HG03103 (cell line): ENCODE measurements around the gene PYDC1.
"Not testable (repeated sequence)": the region's sequence is repeated elsewhere in the genome, so short reads cannot be mapped to it uniquely, and the experiment has no call there.

ENCODE experiments used
- ATAC-seq: cut with Tn5 transposase; IDR thresholded peaks from one replicate; pipeline ENCODE4 v1.9.1; 2021; ENCODE audit warnings: low read depth; ENCODE audit not compliant: unreplicated experiment

PYDC1 gene

DNA sequence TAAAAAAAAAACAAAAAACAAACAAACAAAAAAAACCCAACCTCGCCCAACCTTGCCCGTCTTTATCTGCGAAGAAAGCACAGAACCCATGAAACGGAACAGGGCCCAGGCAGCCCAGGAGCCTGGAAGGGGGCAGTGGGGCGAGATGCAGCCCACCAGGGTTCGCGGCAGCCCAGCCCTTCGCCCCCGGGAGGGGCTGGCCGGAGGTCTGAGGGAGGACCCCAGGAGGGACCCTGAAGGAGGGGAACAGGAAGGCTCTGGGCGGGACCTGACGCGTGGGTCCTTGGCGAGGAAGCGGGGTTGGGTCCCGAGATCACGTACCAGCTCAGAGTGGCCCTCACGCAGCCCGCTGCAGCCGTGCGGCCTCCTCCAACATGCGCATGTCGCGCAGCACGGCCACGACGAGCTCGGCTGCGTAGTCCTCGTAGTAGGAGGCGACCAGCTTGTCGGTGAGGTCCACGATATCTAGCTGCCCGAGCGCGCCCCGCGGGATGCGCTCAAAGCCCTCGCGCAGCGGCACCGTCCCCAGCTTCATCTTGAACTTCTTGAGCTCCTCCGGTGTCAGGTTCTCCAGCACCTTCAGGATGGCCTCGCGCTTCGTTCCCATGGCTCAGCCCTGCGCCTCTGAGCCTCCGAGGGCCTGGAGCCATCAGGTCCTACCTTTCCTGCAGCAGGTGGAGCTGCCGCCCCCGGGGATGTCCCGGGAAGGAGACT is at the start of gene PYDC1:
PYDC1 (minus strand) TSS at position 714 of the 714 bp plus-strand sequence; CDS start at position 607, 107 bp downstream.
- ATAC-seq, result no peak

DNA sequence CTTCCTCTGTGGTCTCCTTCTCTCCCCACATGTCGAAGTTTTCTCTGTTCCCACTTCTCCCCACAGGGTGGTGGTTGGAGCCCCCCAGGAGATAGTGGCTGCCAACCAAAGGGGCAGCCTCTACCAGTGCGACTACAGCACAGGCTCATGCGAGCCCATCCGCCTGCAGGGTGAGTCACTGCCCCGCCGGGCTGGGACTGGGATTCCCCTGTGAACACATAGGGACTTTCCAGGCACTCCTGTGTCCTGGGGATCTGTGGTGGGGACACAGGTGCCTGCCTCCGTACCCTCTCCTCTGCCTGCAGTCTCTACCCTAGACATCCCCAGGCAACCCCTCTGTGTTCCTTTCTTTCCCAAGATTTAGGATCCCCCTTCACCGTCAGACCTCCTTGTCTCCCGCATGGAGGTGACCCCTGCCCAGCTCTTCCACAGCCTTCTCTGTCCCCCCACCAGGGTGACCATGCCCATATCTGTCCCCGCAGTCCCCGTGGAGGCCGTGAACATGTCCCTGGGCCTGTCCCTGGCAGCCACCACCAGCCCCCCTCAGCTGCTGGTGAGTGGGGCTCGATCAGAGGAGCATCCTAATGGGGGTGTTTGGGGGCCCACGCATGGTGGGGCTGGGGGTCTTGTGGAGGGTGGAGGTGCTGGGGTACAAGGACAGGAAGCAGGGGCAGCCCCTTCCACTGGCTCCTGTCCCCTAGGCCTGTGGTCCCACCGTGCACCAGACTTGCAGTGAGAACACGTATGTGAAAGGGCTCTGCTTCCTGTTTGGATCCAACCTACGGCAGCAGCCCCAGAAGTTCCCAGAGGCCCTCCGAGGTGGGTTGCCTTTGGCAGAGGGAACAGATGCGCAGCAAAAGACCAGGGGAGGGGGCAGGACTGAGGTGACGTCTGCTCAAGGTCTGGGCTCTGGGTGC is 48.7 kb upstream of the PYDC1 start:
- ATAC-seq, result peak; percentile 72

DNA sequence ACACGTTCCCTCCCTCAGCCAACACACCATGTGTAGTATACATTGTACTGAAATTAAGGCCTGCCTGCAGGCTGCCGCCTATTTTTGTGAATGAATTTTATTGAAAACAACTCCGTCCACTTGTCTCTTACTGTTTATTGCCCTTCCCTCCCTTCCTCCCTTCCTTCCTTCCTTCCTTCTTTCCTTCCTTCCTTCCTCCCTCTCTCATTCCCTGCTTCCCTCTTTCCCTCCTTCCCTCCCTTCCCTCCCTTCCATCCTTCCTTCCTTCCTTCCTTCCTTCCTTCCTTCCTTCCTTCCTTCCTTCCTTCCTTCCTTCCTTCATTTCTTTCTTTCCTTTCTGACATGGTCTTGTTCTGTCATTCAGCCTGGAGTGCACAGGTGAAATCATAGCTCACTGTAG is 45.1 kb upstream of the PYDC1 start:
- no peak for ATAC-seq

DNA sequence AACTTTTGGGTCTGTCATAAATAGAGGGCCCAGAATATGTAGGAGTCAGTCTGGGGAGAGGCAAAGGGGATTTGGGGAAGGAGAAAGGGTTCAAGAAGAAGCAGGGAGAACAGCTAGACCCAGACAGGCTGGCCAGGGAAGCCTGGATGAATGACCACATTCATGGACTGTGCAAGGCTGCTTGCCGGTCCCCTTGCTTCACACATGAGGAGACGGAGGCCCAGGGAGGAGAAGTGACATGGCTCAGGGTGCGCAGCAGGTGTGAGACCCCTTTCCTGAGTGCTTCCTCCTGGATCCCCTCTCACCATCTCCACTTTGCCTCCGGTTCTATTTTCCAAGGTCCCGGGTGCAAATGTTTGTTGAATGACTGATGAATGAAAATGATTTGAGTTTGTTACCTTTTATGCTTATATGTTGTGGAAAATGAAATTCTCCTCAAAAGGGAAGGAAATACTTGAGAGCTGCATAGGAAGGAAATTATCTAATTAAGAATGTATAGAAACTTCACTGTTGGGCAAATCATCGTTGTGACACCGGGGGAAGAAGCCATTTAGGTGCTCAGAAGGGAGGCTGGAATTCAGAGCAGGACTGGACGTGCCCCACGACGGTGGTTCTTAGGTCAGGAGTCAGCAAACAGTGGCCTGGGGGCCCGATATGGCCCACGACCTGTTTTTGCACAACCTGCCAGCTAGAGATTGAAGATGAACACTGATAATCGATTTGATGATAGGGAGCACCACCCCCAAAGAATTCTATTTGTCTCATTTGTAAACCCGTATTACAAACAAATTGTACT is 43.4 kb upstream of the PYDC1 start:
- no peak for ATAC-seq

DNA sequence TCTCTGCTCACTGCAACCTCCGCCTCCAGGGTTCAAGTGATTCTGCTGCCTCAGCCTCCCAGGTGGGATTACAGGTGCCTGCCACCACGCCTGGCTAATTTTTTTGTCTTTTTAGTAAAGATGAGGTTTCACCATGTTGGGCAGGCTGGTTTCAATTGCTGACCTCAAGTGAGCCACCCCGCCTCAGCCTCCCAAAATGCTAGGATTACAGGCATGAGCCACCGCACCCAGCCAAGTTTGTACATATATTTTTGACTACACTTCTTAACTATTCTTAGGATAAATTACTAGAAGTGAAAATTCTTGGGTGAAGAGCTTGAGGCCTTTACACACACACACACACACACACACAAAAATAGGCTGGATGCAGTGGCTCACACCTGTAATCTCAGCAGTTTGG is 41.4 kb upstream of the PYDC1 start:
- ATAC-seq, result no peak

DNA sequence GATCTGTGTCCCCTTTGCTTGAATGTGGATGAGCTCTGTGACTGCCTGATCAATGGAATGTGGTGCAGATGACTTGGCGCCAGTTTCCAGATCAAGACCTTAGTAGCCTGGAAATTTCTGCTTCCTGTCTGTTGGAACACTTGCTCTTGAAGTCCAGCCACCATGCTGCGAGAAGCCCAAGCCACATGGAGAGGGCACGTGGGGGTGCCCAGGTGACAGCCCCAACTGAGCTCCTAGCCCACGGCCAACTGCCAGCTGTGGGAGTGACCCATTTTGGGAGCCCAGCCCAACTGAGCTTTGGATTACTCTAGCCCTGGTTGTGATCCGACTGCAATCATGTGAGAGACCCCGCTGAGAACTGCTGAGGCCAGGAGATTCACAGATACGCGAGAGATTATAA is 39.5 kb upstream of the PYDC1 start:
- no peak for ATAC-seq

GRCh38 chr16:31253642-31254045 is 36.7 kb upstream of the PYDC1 start:
- no peak for ATAC-seq

DNA sequence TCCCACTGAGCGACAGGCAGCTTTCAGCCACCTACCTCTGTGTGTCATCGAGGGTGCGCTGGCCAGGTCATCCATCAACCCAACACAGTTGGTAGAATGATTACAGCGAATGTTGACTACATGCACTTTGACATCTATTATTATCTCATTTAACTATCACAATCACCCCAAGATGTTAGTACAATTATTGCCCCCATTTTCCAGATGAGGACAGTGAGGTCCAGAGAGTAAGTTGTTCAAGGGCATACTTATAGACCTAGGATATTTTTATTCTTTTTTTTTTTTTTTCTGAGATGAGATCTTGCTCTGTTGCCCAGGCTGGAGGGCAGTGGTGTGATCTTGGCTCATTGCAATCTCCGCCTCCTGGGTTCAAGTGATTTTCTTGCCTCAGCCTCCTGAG is 34.5 kb upstream of the PYDC1 start:
- ATAC-seq, result no peak

GRCh38 chr16:31250782-31251384 is 33.9 kb upstream of the PYDC1 start:
- no peak for ATAC-seq

DNA sequence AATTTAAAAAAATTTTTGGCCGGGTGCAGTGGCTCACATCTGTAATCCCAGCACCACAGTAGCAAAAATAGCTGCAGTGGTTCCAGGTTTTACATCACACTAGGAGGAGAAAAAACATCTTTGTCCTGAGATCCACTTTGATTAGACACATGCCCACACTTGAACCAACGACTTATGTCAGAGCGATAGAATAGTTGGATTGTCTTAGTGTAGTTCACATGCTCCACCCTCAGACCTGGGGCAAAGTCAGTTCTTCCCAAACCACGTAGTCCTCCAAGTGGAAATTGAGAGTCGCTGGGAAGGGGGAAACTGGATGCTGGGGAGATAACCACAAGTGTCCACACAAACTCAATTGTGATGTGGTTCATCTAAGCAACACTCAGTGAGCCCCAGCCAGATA is 31.4 kb upstream of the PYDC1 start:
- ATAC-seq, result no peak

DNA sequence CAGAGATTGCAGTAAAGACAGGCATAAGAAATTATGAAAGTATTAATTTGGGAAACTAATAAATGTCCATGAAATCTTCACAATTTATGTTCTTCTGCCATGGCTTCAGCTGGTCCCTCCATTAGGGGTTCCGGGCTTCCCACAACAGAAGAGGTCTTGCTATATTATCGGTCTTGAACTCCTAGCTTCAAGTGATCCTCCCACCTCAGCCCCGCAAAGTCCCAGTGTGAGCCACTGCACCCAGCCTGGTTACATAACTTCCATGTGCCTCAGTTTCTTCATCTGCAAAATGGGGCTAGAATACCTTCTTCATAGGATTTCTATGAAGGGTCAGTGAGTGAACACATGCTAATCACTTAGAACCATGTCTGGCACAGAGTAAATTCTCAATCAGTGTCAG is 29.4 kb upstream of the PYDC1 start:
- ATAC-seq, result no peak

GRCh38 chr16:31245598-31245997 is 28.7 kb upstream of the PYDC1 start:
- ATAC-seq, result not testable (repeated sequence)

GRCh38 chr16:31243734-31244670 is 27.1 kb upstream of the PYDC1 start:
- ATAC-seq, result no peak

- ATAC-seq, result no peak
Observed at GRCh38 chr16:31242206-31242605, 25.3 kb upstream of the PYDC1 start.

- no peak for ATAC-seq
Observed at GRCh38 chr16:31238041-31238440, 21.1 kb upstream of the PYDC1 start.

GRCh38 chr16:31229501-31229900 is 12.6 kb upstream of the PYDC1 start:
- no peak for ATAC-seq

GRCh38 chr16:31228206-31228605 is 11.3 kb upstream of the PYDC1 start:
- ATAC-seq, result no peak

GRCh38 chr16:31225193-31225592 is 8.3 kb upstream of the PYDC1 start:
- ATAC-seq, result no peak

- no peak for ATAC-seq
Observed at GRCh38 chr16:31224092-31224955, 7.4 kb upstream of the PYDC1 start.
